Activated CD4-positive, alpha-beta T cell treated with anti-CD3 and anti-CD28 coated beads, Interleukin-2, amount 10 ng/mL, durations not matched to agents 24 days and 14 days (primary cell): ENCODE results near the gene PUM1. TPM values are rescaled to one million over a fixed set of nuclear protein-coding genes. Genes with fewer than 3 reads are reported as not detected.

Experiments used
- DNase-seq: peaks from one replicate; pipeline ENCODE4 v3.0.0; 2022
- H3K27ac Mint-ChIP-seq: one replicate; pipeline ENCODE4 v1.8.0; 2022; ENCODE audit warnings: mild to moderate bottlenecking, mixed read lengths
- H3K27me3 Mint-ChIP-seq: one replicate; pipeline ENCODE4 v1.8.0; 2022; ENCODE audit warnings: mixed read lengths
- H3K36me3 Mint-ChIP-seq: one replicate; pipeline ENCODE4 v1.8.0; 2022; ENCODE audit warnings: low read depth, mild to moderate bottlenecking, mixed read lengths
- H3K4me1 Mint-ChIP-seq: one replicate; pipeline ENCODE4 v1.8.0; 2021; ENCODE audit warnings: mixed read lengths
- H3K4me3 Mint-ChIP-seq: one replicate; pipeline ENCODE4 v1.8.0; 2022; ENCODE audit warnings: mild to moderate bottlenecking, moderate library complexity, mixed read lengths
- H3K9me3 Mint-ChIP-seq: one replicate; pipeline ENCODE4 v1.8.0; 2021; ENCODE audit warnings: mixed read lengths
- intact Hi-C: fragments of 100-400 bp; cut with micrococcal nuclease; formaldehyde crosslinking; loops from one replicate; pipeline ENCODE4 v1.15.1; 2023
- total RNA-seq: library from RNA; stranded (reverse); gene quantifications from 2 replicates; pipeline ENCODE4 v1.2.3, GENCODE V29; 2022

The PUM1 gene
- total RNA-seq, 1 donor from 2014 or later: 132 TPM

DNA sequence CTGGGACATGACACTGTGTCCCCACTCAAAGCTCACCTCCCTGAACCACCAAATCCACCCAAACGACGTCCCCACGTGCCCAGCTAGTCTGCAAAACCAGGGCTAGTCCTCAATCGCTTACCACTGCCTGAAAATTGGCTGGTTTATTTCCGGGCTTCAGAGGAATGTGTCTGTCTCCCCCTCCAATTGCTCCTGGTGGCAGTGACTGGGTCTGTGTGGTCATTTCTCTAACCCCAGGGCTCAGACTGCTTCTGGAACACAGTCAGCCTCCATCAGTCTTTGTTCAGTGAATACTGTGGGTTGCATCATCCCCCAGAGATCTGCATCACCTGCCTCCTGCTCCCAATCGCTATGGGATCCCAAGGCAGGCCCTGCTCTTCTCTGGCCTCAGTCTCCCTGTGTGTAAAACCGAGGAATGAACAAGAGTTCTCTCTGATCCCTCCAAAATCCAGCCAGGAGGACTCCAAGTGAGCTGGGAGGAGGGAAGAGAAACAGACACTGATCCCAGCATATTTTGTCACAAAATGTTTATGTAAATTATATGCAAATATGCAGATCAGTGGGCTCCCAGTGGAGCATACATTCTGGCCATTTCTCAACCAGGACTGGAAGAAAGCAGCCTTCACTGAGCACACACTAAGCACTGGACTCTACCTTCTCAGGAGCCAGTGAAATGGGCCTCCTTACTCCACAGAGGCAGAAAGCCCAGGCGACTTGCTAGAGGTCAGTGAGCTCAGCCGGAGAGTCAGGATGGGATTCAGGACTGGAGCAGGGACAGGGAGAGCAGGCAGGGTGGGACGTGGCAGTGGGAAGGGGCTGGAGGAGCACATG is 177.8 kb downstream of the PUM1 start:
- H3K4me3 Mint-ChIP-seq: no peak overlapping the region
- intact Hi-C loops: no loop called here
- H3K9me3 Mint-ChIP-seq: no peaks in the 10 kb centered on the region
- H3K27ac Mint-ChIP-seq: no peak overlapping the region
- no peaks in the 10 kb centered on the region for H3K4me1 Mint-ChIP-seq
- H3K27me3 Mint-ChIP-seq: peaks cover 21% of the 10 kb centered on the region
- DNase-seq: no peak
- H3K36me3 Mint-ChIP-seq: no peaks in the 10 kb centered on the region

- Mint-ChIP-seq H3K36me3 (no peaks in the 10 kb centered on the region), H3K4me1 (peaks cover 2% of the 10 kb centered on the region), H3K4me3 (no peak overlapping the region), H3K27ac (no peak overlapping the region), H3K9me3 (no peaks in the 10 kb centered on the region), H3K27me3 (peaks cover 23% of the 10 kb centered on the region)
- no peak for DNase-seq
- intact Hi-C loops: no loop called here
Observed at GRCh38 chr1:30886710-30887428, 178.6 kb downstream of the PUM1 start.

DNA sequence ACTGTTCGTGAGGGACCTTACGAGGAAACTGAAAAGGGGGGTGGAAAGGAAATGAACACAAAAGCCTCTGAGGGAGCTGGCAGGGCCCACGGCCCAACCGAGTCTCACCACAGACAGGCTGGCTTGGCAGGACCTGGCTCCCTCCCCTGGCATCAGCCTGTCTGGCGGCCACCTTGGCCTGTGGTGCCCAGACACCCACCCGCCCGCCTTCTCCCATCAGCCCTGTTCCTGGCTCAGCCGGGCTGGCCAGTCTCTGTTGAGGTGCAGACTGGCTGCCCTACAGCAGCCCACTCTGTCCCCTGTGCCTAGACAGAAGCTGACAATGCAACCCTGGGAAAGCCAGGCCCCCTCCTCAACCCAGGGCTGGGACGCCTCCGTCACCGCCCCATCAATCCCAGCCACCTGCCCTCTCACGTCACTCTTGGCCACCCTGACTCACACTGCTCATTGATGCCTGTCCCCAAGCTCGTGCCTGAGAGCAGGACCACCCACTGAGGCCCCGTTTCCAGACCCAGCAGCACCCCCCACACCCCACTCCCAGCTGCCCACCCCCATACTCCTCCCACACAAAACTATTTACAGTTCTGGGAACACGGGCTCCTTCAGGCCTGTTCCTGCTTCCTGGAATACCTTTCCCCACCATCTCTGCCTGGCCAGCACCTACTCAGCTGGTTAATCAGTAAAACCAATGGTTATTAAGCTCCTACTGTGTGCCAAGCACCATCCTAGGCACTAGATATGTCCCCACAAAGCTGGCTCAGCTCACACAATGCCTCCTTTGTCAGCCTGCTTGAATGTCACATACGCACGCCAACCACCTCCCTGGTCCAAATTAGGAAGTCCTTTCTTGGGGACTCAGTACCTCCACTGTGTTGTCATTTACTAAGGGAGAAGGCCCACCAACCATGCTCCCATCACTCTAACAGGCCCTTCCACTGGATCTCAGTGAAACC is 179.7 kb downstream of the PUM1 start:
- peaks cover 2% of the 10 kb centered on the region for H3K4me1 Mint-ChIP-seq
- no peak overlapping the region for H3K4me3 Mint-ChIP-seq
- DNase-seq: no peak
- no peak overlapping the region for H3K27ac Mint-ChIP-seq
- intact Hi-C loops: no loop called here
- H3K27me3 Mint-ChIP-seq: peaks cover 24% of the 10 kb centered on the region
- no peaks in the 10 kb centered on the region for H3K36me3 Mint-ChIP-seq
- H3K9me3 Mint-ChIP-seq: no peaks in the 10 kb centered on the region

DNA sequence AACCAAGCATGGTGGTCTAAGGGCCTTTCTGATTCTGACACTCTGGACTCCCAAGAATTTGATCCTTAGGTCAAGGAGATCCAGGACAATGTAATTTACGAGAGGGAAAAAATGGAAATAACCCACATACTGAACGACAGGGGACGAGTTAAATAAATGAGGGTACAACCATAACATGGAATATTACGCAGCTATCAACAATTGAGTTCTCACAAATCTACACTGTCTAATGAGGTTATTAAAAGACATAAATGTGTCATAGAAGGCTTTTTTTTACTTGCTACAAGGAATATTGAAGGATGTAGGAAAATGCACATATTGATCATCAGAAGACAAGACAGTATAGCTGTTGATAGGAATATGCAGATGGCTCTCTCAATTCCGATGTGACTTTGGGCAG is 180.8 kb downstream of the PUM1 start:
- no peaks in the 10 kb centered on the region for H3K36me3 Mint-ChIP-seq
- H3K27me3 Mint-ChIP-seq: peaks cover 24% of the 10 kb centered on the region
- no peak for DNase-seq
- H3K4me1 Mint-ChIP-seq: peaks cover 2% of the 10 kb centered on the region
- intact Hi-C loops: no loop called here
- no peaks in the 10 kb centered on the region for H3K9me3 Mint-ChIP-seq
- H3K27ac Mint-ChIP-seq: no peak overlapping the region
- no peak overlapping the region for H3K4me3 Mint-ChIP-seq

- DNase-seq: no peak
- no peaks in the 10 kb centered on the region for H3K9me3 Mint-ChIP-seq
- intact Hi-C loops: no loop called here
- H3K4me3 Mint-ChIP-seq: no peak overlapping the region
- no peak overlapping the region for H3K27ac Mint-ChIP-seq
- no peaks in the 10 kb centered on the region for H3K36me3 Mint-ChIP-seq
- H3K4me1 Mint-ChIP-seq: peaks cover 2% of the 10 kb centered on the region
- peaks cover 21% of the 10 kb centered on the region for H3K27me3 Mint-ChIP-seq
Observed at GRCh38 chr1:30883389-30884172, 181.9 kb downstream of the PUM1 start.

GRCh38 chr1:30882678-30883388 is 182.7 kb downstream of the PUM1 start:
- no peak for DNase-seq
- intact Hi-C loops: no loop called here

More at GRCh38 chr1:30882678-30883388, 182.7 kb downstream of the PUM1 start:
- Mint-ChIP-seq H3K4me3 (no peak overlapping the region), H3K4me1 (peaks cover 2% of the 10 kb centered on the region), H3K36me3 (no peaks in the 10 kb centered on the region), H3K27ac (no peak overlapping the region), H3K27me3 (peaks cover 24% of the 10 kb centered on the region), H3K9me3 (no peaks in the 10 kb centered on the region)

Other genes starting within 250 kb of the PUM1 start
- gene SDC3, start 157.0 kb downstream of the PUM1 start, total RNA-seq: 0.33 and 0.44 TPM in 2 replicates
- gene NKAIN1, start 174.2 kb upstream of the PUM1 start, total RNA-seq: not detected in 2 replicates
- gene SNRNP40, start 231.1 kb upstream of the PUM1 start, total RNA-seq: 132 and 133 TPM in 2 replicates
- gene ZCCHC17, start 231.3 kb upstream of the PUM1 start, total RNA-seq: 25.5 and 26.2 TPM in 2 replicates